Stomach (tissue), 9 donors: ENCODE measurements around the gene SEC61B. TPM values are rescaled to one million over a fixed set of nuclear protein-coding genes. Genes with fewer than 3 reads are reported as not detected.
"Not testable (repeated sequence)": the region's sequence is repeated elsewhere in the genome, so short reads cannot be mapped to it uniquely, and the experiment has no call there.

Source experiments
- DNase-seq, 2 donors: peaks; one replicate each; pipeline versions ENCODE4 v3.0.0 to v3.0.0-alpha.2; 2013 to 2019
- H3K27ac ChIP-seq, 5 donors: fragments of 200-600 bp in 4 of 5; sonication (generic) in 4 of 5; one replicate each; pipeline ENCODE4 v1.5.1; 2013 to 2019; ENCODE audit warnings: mild to moderate bottlenecking in 1 of 5, moderate library complexity in 1 of 5
- H3K27me3 ChIP-seq, 3 donors: fragments of 200-600 bp; sonication (generic); one replicate each; pipeline ENCODE4 v1.5.1; 2017 to 2019; ENCODE audit warnings: mixed run types in 1 of 3
- H3K36me3 ChIP-seq, 4 donors: fragments of 200-600 bp; sonication (generic); 1 replicate in 3 of 4; 2 replicates in 1 of 4; pipeline ENCODE4 v1.5.1; 2016 to 2019
- H3K4me1 ChIP-seq, 4 donors: fragments of 200-600 bp; sonication (generic); one replicate each; pipeline ENCODE4 v1.5.1; 2016 to 2019
- H3K4me3 ChIP-seq, 4 donors: fragments of 200-600 bp; sonication (generic) in 3 of 4; one replicate each; pipeline ENCODE4 v1.5.1; 2016 to 2019; ENCODE audit warnings: mild to moderate bottlenecking in 1 of 4
- H3K9me3 ChIP-seq, 4 donors: fragments of 200-600 bp; sonication (generic); one replicate each; pipeline ENCODE4 v1.5.1; 2016 to 2019
- CTCF ChIP-seq, 7 experiments: fragments of 450-650 bp in 4 of 7; fragments of 200-600 bp in 3 of 7; sonication (generic) in 3 of 7; IDR thresholded peaks; one replicate each; pipeline ENCODE4 v1.5.1; 2016 to 2019; ENCODE audit warnings: antibody characterized with exemption in 7 of 7, control low read depth in 2 of 7, mild to moderate bottlenecking in 1 of 7
- EP300 ChIP-seq: sonication (generic); formaldehyde crosslinking; IDR thresholded peaks from one replicate; pipeline ENCODE4 v1.6.1; 2017; ENCODE audit warnings: antibody characterized with exemption
- POLR2A ChIP-seq, 4 donors: fragments of 450-650 bp; IDR thresholded peaks; one replicate each; pipeline ENCODE4 v1.6.1; 2016; ENCODE audit warnings: antibody characterized with exemption in 4 of 4, control low read depth in 2 of 4, mild to moderate bottlenecking in 1 of 4, moderate library complexity in 1 of 4
- POLR2AphosphoS5 ChIP-seq, 3 donors: sonication (generic); formaldehyde crosslinking; IDR thresholded peaks; one replicate each; pipeline ENCODE4 v1.6.1; 2016; ENCODE audit warnings: antibody characterized with exemption in 3 of 3
- WGBS, 5 donors: extraction: QIAGEN DNeasy Blood & Tissue Kit in 3 of 5; methylation state at CpG; one replicate each; pipeline versions ENCODE4 v1.1.5 to v1.1.7; 2013 to 2018; 5-methylcytosine and 5-hydroxymethylcytosine counted together
- intact Hi-C: fragments of 100-400 bp; cut with DNase I; formaldehyde crosslinking; loops from one replicate; pipeline ENCODE4 v1.15.1; 2023; ENCODE audit warnings: low total_unique reads
- polyA plus RNA-seq, 3 donors: library from polyadenylated mRNA; stranded (reverse); fragments of 200-250 nt; gene quantifications; one replicate each; pipeline ENCODE4 v1.2.3, GENCODE V29; 2013
- total RNA-seq, 5 donors: library from RNA; depleted of rRNA; stranded (reverse); fragments of >200 nt; gene quantifications; one replicate each; pipeline versions ENCODE4 v1.1.0 to v1.2.3, GENCODE V29; 2014 to 2016
- donor health status: healthy with polysubstance abuse.
- donor health status: Bipolar disorder and iron deficiency.
- donor health status: healthy.

Gene SEC61B
- total and polyA plus RNA-seq, 8 donors, result 4.1 to 467 (median 161) TPM

GRCh38 chr9:99237356-99237755 is 15.3 kb downstream of the SEC61B start:
- H3K27ac ChIP-seq, result peak overlapping the region in 1 of 5 donors; percentile 4

GRCh38 chr9:99237849-99238248 is 15.8 kb downstream of the SEC61B start:
- WGBS, 5 donors, result 91 to 98% (median 93%) methylated on average over 4 of the region's 4 CpGs
- DNase-seq, intact Hi-C loops, H3K4me3 ChIP-seq, H3K27me3 ChIP-seq, H3K9me3 ChIP-seq: not testable (repeated sequence)
- peak overlapping the region in 1 of 5 donors; percentile 4 for H3K27ac ChIP-seq
- peaks cover 0 to 11% (median 4%) of the 10 kb centered on the region in 4 donors for H3K4me1 ChIP-seq
- peaks cover 7 to 59% (median 48%) of the 10 kb centered on the region in 4 donors for H3K36me3 ChIP-seq

More at GRCh38 chr9:99237356-99237755, 15.3 kb downstream of the SEC61B start:
- Histone ChIP-seq H3K4me3 (no peak overlapping the region), H3K9me3 (no peaks in the 10 kb centered on the region), H3K36me3 (peaks cover 12 to 64% (median 52%) of the 10 kb centered on the region in 4 donors), H3K4me1 (peaks cover 0 to 11% (median 4%) of the 10 kb centered on the region in 4 donors), H3K27me3 (no peaks in the 10 kb centered on the region)
- no peak for TF ChIP-seq POLR2A (IDR thresholded peaks at IDR 0.05)
- no peak for TF ChIP-seq EP300
- TF ChIP-seq POLR2AphosphoS5 (IDR thresholded peaks at IDR 0.05), result no peak
- TF ChIP-seq CTCF (IDR thresholded peaks at IDR 0.05), result no peak
- DNase-seq, result no peak
- intact Hi-C loops, result no loop called here

GRCh38 chr9:99238331-99238730 is 16.2 kb downstream of the SEC61B start:
- H3K27me3 ChIP-seq, result no peaks in the 10 kb centered on the region
- H3K4me1 ChIP-seq, result peaks cover 0 to 11% (median 4%) of the 10 kb centered on the region in 4 donors
- intact Hi-C loops, result no loop called here
- peaks cover 4 to 54% (median 43%) of the 10 kb centered on the region in 4 donors for H3K36me3 ChIP-seq
- H3K9me3 ChIP-seq, result no peaks in the 10 kb centered on the region
- no peak for DNase-seq
- no peak overlapping the region for H3K27ac ChIP-seq
- no peak overlapping the region for H3K4me3 ChIP-seq
- no peak for TF ChIP-seq POLR2AphosphoS5 (IDR thresholded peaks at IDR 0.05)
- TF ChIP-seq EP300, result no peak
- no peak for TF ChIP-seq CTCF (IDR thresholded peaks at IDR 0.05)
- no peak for TF ChIP-seq POLR2A (IDR thresholded peaks at IDR 0.05)

- WGBS, 5 donors, result 70 to 81% (median 74%) methylated on average over 6 of the region's 6 CpGs
Measured at GRCh38 chr9:99239341-99240060, 17.4 kb downstream of the SEC61B start.

More at GRCh38 chr9:99239341-99240060, 17.4 kb downstream of the SEC61B start:
- peaks cover 4 to 43% (median 38%) of the 10 kb centered on the region in 4 donors for H3K36me3 ChIP-seq
- H3K27ac ChIP-seq, result no peak overlapping the region
- intact Hi-C loops, result no loop called here
- TF ChIP-seq CTCF (IDR thresholded peaks at IDR 0.05) (no peak), EP300 (no peak), POLR2A (IDR thresholded peaks at IDR 0.05) (no peak), POLR2AphosphoS5 (IDR thresholded peaks at IDR 0.05) (no peak)
- no peaks in the 10 kb centered on the region for H3K27me3 ChIP-seq
- no peaks in the 10 kb centered on the region for H3K9me3 ChIP-seq
- no peak for DNase-seq
- no peak overlapping the region for H3K4me3 ChIP-seq
- H3K4me1 ChIP-seq, result peaks cover 0 to 11% (median 4%) of the 10 kb centered on the region in 4 donors
